Measurements from ENCODE around the gene ABCA8.
"Not testable (repeated sequence)": the region's sequence is repeated elsewhere in the genome, so short reads cannot be mapped to it uniquely, and the experiment has no call there.

The ABCA8 gene, protein sequence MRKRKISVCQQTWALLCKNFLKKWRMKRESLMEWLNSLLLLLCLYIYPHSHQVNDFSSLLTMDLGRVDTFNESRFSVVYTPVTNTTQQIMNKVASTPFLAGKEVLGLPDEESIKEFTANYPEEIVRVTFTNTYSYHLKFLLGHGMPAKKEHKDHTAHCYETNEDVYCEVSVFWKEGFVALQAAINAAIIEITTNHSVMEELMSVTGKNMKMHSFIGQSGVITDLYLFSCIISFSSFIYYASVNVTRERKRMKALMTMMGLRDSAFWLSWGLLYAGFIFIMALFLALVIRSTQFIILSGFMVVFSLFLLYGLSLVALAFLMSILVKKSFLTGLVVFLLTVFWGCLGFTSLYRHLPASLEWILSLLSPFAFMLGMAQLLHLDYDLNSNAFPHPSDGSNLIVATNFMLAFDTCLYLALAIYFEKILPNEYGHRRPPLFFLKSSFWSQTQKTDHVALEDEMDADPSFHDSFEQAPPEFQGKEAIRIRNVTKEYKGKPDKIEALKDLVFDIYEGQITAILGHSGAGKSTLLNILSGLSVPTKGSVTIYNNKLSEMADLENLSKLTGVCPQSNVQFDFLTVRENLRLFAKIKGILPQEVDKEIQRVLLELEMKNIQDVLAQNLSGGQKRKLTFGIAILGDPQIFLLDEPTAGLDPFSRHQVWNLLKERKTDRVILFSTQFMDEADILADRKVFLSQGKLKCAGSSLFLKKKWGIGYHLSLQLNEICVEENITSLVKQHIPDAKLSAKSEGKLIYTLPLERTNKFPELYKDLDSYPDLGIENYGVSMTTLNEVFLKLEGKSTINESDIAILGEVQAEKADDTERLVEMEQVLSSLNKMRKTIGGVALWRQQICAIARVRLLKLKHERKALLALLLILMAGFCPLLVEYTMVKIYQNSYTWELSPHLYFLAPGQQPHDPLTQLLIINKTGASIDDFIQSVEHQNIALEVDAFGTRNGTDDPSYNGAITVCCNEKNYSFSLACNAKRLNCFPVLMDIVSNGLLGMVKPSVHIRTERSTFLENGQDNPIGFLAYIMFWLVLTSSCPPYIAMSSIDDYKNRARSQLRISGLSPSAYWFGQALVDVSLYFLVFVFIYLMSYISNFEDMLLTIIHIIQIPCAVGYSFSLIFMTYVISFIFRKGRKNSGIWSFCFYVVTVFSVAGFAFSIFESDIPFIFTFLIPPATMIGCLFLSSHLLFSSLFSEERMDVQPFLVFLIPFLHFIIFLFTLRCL (N-terminal part only)

GRCh38 chr17:68955181-68955841 is at the start of gene ABCA8:
ABCA8 (minus strand) TSS chr17:68955392; CDS start chr17:68942034, 13,358 bp downstream.
- DNase-seq: no peak

GRCh38 chr17:69004759-69005158 is 49.6 kb upstream of the ABCA8 start:
- not testable (repeated sequence) for DNase-seq

- not testable (repeated sequence) for DNase-seq
Measured at GRCh38 chr17:68999743-69000142, 44.6 kb upstream of the ABCA8 start.

GRCh38 chr17:68993112-68993511 is 37.9 kb upstream of the ABCA8 start:
- DNase-seq: no peak

- DNase-seq: no peak
Measured at GRCh38 chr17:68987966-68988365, 32.8 kb upstream of the ABCA8 start.

DNA sequence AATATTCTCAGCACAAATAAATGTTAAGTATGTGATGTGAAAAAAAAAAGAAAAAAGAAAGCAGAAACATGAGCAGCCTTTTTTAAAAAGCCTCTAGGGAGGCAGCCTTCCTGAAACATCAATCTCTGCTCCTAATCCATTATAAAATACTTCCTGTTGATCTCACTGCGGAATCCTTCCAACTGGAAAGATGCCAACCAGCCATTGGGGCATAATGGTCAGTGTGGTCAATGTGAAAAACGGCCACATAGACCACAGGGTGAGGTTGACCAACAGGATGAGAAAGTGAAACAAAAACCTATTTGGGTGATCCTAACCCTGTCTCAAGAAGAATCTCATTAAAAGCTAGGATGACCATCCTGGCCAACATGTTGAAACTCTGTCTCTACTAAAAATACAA is 26.1 kb upstream of the ABCA8 start:
- DNase-seq: no peak

- DNase-seq: no peak
Measured at GRCh38 chr17:68973098-68973846, 18.1 kb upstream of the ABCA8 start.

GRCh38 chr17:68972119-68972704 is 17.0 kb upstream of the ABCA8 start:
- no peak for DNase-seq

- DNase-seq: no peak
Measured at GRCh38 chr17:68969101-68969500, 13.9 kb upstream of the ABCA8 start.

DNA sequence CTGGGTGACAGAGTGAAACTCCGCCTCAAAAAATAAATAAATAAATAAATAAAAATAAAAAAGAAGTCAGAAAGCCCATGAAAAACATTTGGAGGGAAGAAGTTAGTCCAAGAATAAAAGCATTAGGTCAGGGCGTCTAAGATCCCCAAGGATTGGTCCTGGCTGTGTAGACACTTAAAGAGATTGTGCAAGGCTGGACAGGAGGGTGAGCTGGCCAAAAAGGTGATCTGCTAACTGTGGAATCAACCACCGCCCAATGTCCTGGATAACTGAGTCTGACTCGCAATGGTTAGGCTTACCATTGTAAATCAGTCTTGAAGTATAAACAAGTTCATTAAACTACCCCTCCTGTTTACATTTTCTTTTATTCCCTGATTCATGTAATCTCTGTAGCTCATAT is 8.8 kb upstream of the ABCA8 start:
- no peak for DNase-seq

GRCh38 chr17:68961214-68961882 is 6.2 kb upstream of the ABCA8 start:
- DNase-seq: no peak

GRCh38 chr17:68959117-68959516 is 3.9 kb upstream of the ABCA8 start:
- not testable (repeated sequence) for DNase-seq

- DNase-seq: no peak
Measured at GRCh38 chr17:68957944-68958343, 2.8 kb upstream of the ABCA8 start.

DNA sequence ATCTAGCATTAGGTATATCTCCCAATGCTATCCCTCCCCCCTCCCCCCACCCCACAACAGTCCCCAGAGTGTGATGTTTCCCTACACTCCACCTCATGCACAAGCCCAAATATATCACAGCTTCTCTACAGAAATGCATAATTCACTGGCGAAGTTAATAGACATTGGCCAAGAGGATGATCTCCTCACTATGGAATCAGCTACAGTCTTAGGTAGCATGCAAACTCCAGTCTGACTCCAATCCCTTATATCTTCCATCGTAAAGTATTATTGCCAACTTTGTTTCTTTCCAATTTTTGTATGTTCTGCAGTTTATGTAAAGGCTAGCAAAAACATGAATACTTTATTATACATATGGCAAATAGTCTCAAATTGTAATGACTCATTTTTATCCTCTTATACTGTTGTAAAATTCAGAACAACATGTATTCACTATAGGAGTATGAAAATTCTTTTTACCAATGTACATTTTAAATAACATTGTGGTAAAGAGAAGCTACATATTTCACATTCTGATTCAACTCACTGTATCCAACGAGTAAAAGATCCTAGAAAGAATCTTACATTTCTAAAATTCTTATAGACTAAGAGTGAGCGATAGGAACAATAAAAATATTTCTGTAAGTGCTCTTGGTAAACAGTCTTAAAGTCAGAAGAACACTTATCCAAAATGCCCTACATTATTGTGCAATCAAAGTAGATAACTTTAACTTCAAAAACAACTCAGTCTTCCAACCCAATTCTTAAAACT is 871 bp downstream of the ABCA8 start:
- no peak for DNase-seq

GRCh38 chr17:68953340-68953997 is 1.7 kb downstream of the ABCA8 start:
- DNase-seq: no peak

- DNase-seq: no peak
Measured at GRCh38 chr17:68950725-68951124, 4.5 kb downstream of the ABCA8 start.

- not testable (repeated sequence) for DNase-seq
Measured at GRCh38 chr17:68947868-68948267, 7.3 kb downstream of the ABCA8 start.

DNA sequence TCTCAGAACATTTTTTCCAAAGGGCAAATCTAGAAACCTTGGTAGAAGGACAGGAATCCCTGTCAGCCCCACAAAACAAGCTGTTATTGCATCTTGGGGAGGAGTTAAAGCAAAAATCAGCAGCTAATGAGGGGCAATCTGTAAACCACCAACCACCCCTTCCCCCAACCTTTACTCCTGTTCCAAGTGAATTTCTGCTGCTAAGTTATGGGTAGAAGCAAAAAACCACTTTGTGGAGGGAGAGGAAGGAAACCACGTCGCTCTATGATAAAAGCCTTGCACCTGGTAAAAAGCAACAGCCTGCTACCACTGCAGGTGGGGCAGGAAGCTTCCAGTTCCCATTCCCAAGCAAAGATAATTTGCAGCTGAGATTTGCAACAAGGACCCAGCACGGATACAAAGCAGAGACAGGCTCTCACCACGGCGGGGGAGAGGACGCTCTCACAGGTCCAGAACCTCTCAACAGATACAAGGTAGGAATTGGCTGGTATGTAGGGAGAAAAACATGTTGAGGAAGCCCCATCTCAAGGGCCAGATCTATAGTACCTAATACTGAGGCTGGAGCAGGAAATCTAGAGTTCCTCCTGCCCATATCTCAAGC is 10.7 kb downstream of the ABCA8 start:
- no peak for DNase-seq

GRCh38 chr17:68943812-68944182 is 11.4 kb downstream of the ABCA8 start:
- not testable (repeated sequence) for DNase-seq
